Uterus (tissue), 2 donors: Measurements from ENCODE around the gene LRCOL1.

Experiments used
- POLR2A ChIP-seq, 2 donors: fragments of 450-650 bp; IDR thresholded peaks; one replicate each; pipeline ENCODE4 v1.6.1; 2016; ENCODE audit warnings: antibody characterized with exemption in 2 of 2, mild to moderate bottlenecking in 1 of 2, moderate library complexity in 1 of 2
- TF ChIP-seq, protein P1 (sequence below), 4 experiments: fragments of 200-600 bp in 2 of 4; fragments of 450-650 bp in 2 of 4; sonication (generic) in 2 of 4; IDR thresholded peaks; one replicate each; pipeline ENCODE4 v1.5.1; 2016 to 2019; ENCODE audit warnings: antibody characterized with exemption in 4 of 4, mild to moderate bottlenecking in 2 of 4, moderate library complexity in 1 of 4

DNA sequence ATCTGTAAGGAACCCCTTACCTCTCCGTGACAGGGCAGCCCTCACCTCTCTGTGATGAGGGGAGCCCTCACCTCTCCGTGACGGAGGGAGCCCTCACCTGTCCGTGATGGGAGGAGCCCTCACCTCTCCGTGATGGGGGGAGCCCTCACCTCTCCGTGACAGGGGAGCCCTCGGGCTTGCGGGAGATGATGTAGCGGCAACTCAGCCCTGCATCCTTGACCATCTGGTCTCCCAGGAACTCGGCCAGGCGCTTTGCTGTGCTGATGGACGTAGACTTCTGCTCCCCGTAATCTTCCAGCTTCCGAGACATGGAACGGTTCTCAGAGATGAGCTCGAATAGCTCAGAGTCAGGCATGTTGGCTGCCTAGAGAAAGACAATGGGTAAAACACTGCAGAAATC, 48.8 kb upstream of the LRCOL1 start:
- TF ChIP-seq, protein P1, sequence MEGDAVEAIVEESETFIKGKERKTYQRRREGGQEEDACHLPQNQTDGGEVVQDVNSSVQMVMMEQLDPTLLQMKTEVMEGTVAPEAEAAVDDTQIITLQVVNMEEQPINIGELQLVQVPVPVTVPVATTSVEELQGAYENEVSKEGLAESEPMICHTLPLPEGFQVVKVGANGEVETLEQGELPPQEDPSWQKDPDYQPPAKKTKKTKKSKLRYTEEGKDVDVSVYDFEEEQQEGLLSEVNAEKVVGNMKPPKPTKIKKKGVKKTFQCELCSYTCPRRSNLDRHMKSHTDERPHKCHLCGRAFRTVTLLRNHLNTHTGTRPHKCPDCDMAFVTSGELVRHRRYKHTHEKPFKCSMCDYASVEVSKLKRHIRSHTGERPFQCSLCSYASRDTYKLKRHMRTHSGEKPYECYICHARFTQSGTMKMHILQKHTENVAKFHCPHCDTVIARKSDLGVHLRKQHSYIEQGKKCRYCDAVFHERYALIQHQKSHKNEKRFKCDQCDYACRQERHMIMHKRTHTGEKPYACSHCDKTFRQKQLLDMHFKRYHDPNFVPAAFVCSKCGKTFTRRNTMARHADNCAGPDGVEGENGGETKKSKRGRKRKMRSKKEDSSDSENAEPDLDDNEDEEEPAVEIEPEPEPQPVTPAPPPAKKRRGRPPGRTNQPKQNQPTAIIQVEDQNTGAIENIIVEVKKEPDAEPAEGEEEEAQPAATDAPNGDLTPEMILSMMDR (IDR thresholded peaks at IDR 0.05), result no peak
- TF ChIP-seq POLR2A (IDR thresholded peaks at IDR 0.05), result no peak
